ENCODE results near the gene IER3. TPM values are rescaled to one million over a fixed set of nuclear protein-coding genes. Genes with fewer than 3 reads are reported as not detected.

Gene IER3
- total and polyA plus RNA-seq, 2 of the 13 experiments (the other 11 are each of a cell fraction or from before 2014, with no cell fraction given), result 51.1 to 131 TPM

GRCh38 chr6:30759575-30760239, 15.4 kb upstream of the IER3 start (continued):
- TF ChIP-seq NFAT5 (CRISPR knock-in tag; IDR thresholded peaks at IDR 0.05), result no peak
- TF ChIP-seq, protein P1, sequence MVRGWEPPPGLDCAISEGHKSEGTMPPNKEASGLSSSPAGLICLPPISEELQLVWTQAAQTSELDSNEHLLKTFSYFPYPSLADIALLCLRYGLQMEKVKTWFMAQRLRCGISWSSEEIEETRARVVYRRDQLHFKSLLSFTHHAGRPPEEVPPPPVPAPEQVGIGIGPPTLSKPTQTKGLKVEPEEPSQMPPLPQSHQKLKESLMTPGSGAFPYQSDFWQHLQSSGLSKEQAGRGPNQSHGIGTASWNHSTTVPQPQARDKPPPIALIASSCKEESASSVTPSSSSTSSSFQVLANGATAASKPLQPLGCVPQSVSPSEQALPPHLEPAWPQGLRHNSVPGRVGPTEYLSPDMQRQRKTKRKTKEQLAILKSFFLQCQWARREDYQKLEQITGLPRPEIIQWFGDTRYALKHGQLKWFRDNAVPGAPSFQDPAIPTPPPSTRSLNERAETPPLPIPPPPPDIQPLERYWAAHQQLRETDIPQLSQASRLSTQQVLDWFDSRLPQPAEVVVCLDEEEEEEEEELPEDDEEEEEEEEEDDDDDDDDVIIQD (CRISPR knock-in tag; IDR thresholded peaks at IDR 0.05; ENCODE audit: low read depth), result 0 out of 2 replicates have a peak, but pooled peaks have one; percentile 45
- no peak for TF ChIP-seq MTF2 (CRISPR knock-in tag; IDR thresholded peaks at IDR 0.05; ENCODE audit: borderline replicate concordance)
- no peak for TF ChIP-seq PHF8 (CRISPR knock-in tag; IDR thresholded peaks at IDR 0.05)
- no peak for TF ChIP-seq KLF11 (CRISPR knock-in tag; IDR thresholded peaks at IDR 0.05)
- TF ChIP-seq ZBTB21 (CRISPR knock-in tag; IDR thresholded peaks at IDR 0.05), result no peak
- TF ChIP-seq, protein P2, sequence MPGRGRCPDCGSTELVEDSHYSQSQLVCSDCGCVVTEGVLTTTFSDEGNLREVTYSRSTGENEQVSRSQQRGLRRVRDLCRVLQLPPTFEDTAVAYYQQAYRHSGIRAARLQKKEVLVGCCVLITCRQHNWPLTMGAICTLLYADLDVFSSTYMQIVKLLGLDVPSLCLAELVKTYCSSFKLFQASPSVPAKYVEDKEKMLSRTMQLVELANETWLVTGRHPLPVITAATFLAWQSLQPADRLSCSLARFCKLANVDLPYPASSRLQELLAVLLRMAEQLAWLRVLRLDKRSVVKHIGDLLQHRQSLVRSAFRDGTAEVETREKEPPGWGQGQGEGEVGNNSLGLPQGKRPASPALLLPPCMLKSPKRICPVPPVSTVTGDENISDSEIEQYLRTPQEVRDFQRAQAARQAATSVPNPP (CRISPR knock-in tag; IDR thresholded peaks at IDR 0.05), result no peak
- TF ChIP-seq HOXA5 (CRISPR knock-in tag; IDR thresholded peaks at IDR 0.05), result no peak
- TF ChIP-seq TARDBP (CRISPR knock-in tag; IDR thresholded peaks at IDR 0.05), result no peak
- TF ChIP-seq HNF1B (CRISPR knock-in tag; IDR thresholded peaks at IDR 0.05), result 0 out of 2 replicates have a peak, but pooled peaks have one; percentile 24
- peak; percentile 27; the same call in 1 of the 2 replicates for TF ChIP-seq ZNF281 (CRISPR knock-in tag; IDR thresholded peaks at IDR 0.05; ENCODE audit: borderline replicate concordance)
- TF ChIP-seq ZNF616 (CRISPR knock-in tag; IDR thresholded peaks at IDR 0.05; ENCODE audit: low read depth), result no peak
- TF ChIP-seq ZSCAN22 (CRISPR knock-in tag; IDR thresholded peaks at IDR 0.05), result no peak
- TF ChIP-seq, protein P3, sequence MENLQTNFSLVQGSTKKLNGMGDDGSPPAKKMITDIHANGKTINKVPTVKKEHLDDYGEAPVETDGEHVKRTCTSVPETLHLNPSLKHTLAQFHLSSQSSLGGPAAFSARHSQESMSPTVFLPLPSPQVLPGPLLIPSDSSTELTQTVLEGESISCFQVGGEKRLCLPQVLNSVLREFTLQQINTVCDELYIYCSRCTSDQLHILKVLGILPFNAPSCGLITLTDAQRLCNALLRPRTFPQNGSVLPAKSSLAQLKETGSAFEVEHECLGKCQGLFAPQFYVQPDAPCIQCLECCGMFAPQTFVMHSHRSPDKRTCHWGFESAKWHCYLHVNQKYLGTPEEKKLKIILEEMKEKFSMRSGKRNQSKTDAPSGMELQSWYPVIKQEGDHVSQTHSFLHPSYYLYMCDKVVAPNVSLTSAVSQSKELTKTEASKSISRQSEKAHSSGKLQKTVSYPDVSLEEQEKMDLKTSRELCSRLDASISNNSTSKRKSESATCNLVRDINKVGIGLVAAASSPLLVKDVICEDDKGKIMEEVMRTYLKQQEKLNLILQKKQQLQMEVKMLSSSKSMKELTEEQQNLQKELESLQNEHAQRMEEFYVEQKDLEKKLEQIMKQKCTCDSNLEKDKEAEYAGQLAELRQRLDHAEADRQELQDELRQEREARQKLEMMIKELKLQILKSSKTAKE (CRISPR knock-in tag; IDR thresholded peaks at IDR 0.05; ENCODE audit: borderline replicate concordance), result peak; percentile 40; the same call in 1 of the 2 replicates
